ENCODE results near the gene GRIK3.

Gene GRIK3

DNA sequence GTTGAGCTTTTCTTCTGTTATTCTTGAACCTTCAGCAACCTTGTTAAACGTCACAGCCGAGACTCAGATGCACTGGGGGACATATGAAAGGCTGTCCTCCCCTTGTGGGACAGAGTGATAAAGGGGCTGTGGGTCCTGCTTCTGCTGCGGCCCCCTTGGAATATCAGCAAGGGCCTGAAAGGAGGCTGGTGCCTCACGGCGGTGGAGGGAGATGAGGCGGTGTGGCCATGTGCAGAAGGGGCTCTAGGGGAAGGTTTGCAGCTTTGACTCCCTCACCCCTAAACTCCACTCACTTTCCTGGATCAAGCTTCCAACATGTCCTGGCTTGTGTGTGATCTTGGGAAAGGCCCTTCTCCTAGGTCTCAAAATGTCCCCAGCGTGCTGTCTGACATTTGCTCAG is 280.9 kb downstream of the GRIK3 start:
- no peak overlapping the region for H3K4me3 ChIP-seq (ENCODE audit: low read length)
- no peaks in the 10 kb centered on the region for H3K36me3 ChIP-seq (ENCODE audit: control insufficient read depth, low read length)
- no peaks in the 10 kb centered on the region for H4K20me1 ChIP-seq (ENCODE audit: control insufficient read depth, insufficient read depth, low read depth, low read length)
- no peaks in the 10 kb centered on the region for H3K79me2 ChIP-seq (ENCODE audit: control insufficient read depth, low read length)
- H3K4me2 ChIP-seq (ENCODE audit: low read length), result no peak overlapping the region
- TF ChIP-seq EZH2phosphoT487 (IDR thresholded peaks at IDR 0.05; ENCODE audit: borderline replicate concordance, low read length) (no peak), CTCF (IDR thresholded peaks at IDR 0.05; ENCODE audit: low read depth, low read length, poor library complexity, severe bottlenecking) (no peak)
- no peaks in the 10 kb centered on the region for H3K27me3 ChIP-seq (ENCODE audit: control insufficient read depth, low read length)
- no peaks in the 10 kb centered on the region for H3K9me2 ChIP-seq (replicated peaks; ENCODE audit: control insufficient read depth, low read length)
- H3K27ac ChIP-seq (ENCODE audit: low read depth, low read length), result no peak overlapping the region
- no peaks in the 10 kb centered on the region for H3F3A ChIP-seq (ENCODE audit: control insufficient read depth, insufficient read depth)
- H3K4me1 ChIP-seq (ENCODE audit: control insufficient read depth, low read length), result no peaks in the 10 kb centered on the region
- no peaks in the 10 kb centered on the region for H3K9me3 ChIP-seq (ENCODE audit: control insufficient read depth, insufficient read depth, low read length)

DNA sequence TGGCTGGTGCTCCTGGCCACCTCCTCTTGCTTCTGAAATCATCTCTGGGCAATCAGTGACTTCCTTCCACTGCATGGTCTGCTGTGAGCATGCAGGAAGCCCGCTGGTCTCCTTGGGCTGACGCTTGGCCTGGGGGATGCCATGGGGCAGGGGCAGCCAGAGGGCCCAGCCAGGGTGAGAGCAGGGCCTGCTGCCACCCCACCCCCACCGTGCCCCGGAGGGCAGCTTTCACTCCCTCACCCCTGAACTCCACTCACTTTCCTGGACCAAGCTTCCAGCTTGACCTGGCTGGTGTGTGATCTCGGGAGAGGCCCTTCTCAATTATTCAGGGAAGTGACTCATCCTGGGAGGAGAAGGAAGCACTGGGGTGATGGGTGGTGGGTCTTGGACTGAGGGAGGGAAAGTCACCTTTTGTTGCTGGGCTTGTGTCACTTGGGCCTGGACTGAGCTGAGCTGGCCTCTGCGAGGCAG is 281.4 kb downstream of the GRIK3 start:
- H3K27ac ChIP-seq (ENCODE audit: low read depth, low read length), result no peak overlapping the region
- no peak overlapping the region for H3K4me2 ChIP-seq (ENCODE audit: low read length)

GRCh38 chr1:36752431-36752830 is 281.9 kb downstream of the GRIK3 start:
- Histone ChIP-seq H3K36me3 (ENCODE audit: control insufficient read depth, low read length) (no peaks in the 10 kb centered on the region), H3K4me3 (ENCODE audit: low read length) (no peak overlapping the region), H3K4me1 (ENCODE audit: control insufficient read depth, low read length) (no peaks in the 10 kb centered on the region), H4K20me1 (ENCODE audit: control insufficient read depth, insufficient read depth, low read depth, low read length) (no peaks in the 10 kb centered on the region), H3K9me2 (replicated peaks; ENCODE audit: control insufficient read depth, low read length) (no peaks in the 10 kb centered on the region), H3K27ac (ENCODE audit: low read depth, low read length) (no peak overlapping the region), H3K79me2 (ENCODE audit: control insufficient read depth, low read length) (no peaks in the 10 kb centered on the region), H3K27me3 (ENCODE audit: control insufficient read depth, low read length) (no peaks in the 10 kb centered on the region), H3K4me2 (ENCODE audit: low read length) (no peak overlapping the region), H3F3A (ENCODE audit: control insufficient read depth, insufficient read depth) (no peaks in the 10 kb centered on the region), H3K9me3 (ENCODE audit: control insufficient read depth, insufficient read depth, low read length) (no peaks in the 10 kb centered on the region)
- TF ChIP-seq EZH2phosphoT487 (IDR thresholded peaks at IDR 0.05; ENCODE audit: borderline replicate concordance, low read length) (no peak), CTCF (IDR thresholded peaks at IDR 0.05; ENCODE audit: low read depth, low read length, poor library complexity, severe bottlenecking) (no peak)

More for the DNA sequence above, 281.4 kb downstream of the GRIK3 start:
- no peaks in the 10 kb centered on the region for H4K20me1 ChIP-seq (ENCODE audit: control insufficient read depth, insufficient read depth, low read depth, low read length)
- H3K36me3 ChIP-seq (ENCODE audit: control insufficient read depth, low read length), result no peaks in the 10 kb centered on the region
- no peaks in the 10 kb centered on the region for H3K9me3 ChIP-seq (ENCODE audit: control insufficient read depth, insufficient read depth, low read length)
- no peaks in the 10 kb centered on the region for H3K27me3 ChIP-seq (ENCODE audit: control insufficient read depth, low read length)
- no peak overlapping the region for H3K4me3 ChIP-seq (ENCODE audit: low read length)
- H3K79me2 ChIP-seq (ENCODE audit: control insufficient read depth, low read length), result no peaks in the 10 kb centered on the region
- H3K4me1 ChIP-seq (ENCODE audit: control insufficient read depth, low read length), result no peaks in the 10 kb centered on the region
- no peaks in the 10 kb centered on the region for H3F3A ChIP-seq (ENCODE audit: control insufficient read depth, insufficient read depth)
- H3K9me2 ChIP-seq (replicated peaks; ENCODE audit: control insufficient read depth, low read length), result no peaks in the 10 kb centered on the region
- TF ChIP-seq EZH2phosphoT487 (IDR thresholded peaks at IDR 0.05; ENCODE audit: borderline replicate concordance, low read length) (no peak), CTCF (IDR thresholded peaks at IDR 0.05; ENCODE audit: low read depth, low read length, poor library complexity, severe bottlenecking) (no peak)

Data from DOHH2 (cell line).